Heart left ventricle (tissue), 13 donors: ENCODE results near the gene APCS.

ENCODE experiments used
- POLR2A ChIP-seq, 2 donors: fragments of 450-650 bp; IDR thresholded peaks; one replicate each; pipeline ENCODE4 v1.6.1; 2017; ENCODE audit warnings: antibody characterized with exemption in 2 of 2, mild to moderate bottlenecking in 2 of 2, moderate library complexity in 2 of 2
- TF ChIP-seq, protein P1 (sequence below), 12 donors: fragments of 200-600 bp; sonication (generic) in 4 of 12; IDR thresholded peaks; one replicate each; pipeline versions ENCODE4 v1.5.0 to v1.8.0; 2018 to 2022; ENCODE audit warnings: antibody characterized with exemption in 12 of 12, mild to moderate bottlenecking in 5 of 12
- donor health status: ischemic (EF 13 %, LVEDD 7.1; RV severe dilation, severe dysfunction).
- donor health status: DM: no; HTN: yes; CAD: no.
- donor health status: DM: no; HTN: no; CAD: no.
- donor health status: ischemic (EF 25% LVEDD 6.9; RV normal size, moderate dysfunction).
- donor health status: ischemic (EF 25% LVEDD 5.7; RV mildly dilated, moderate dysfunction).
- donor health status: ischemic (EF 35%, LVEDD 5.7; RV mildly dilated, moderate dysfunction).
- donor health status: nonischemic (EF 11% LVEDD 7.7; RV severe dilation, severe dysfunction).
- donor health status: DM: yes; HTN: yes; CAD: no.
- donor health status: PGD.
- donor health status: ischemic (EF 29% LVEDD 5.4; RV normal size, mild dysfunction).
- donor health status: nonischemic (EF 23%, LVEDD 6.1; RV moderate dilation, normal function).

DNA sequence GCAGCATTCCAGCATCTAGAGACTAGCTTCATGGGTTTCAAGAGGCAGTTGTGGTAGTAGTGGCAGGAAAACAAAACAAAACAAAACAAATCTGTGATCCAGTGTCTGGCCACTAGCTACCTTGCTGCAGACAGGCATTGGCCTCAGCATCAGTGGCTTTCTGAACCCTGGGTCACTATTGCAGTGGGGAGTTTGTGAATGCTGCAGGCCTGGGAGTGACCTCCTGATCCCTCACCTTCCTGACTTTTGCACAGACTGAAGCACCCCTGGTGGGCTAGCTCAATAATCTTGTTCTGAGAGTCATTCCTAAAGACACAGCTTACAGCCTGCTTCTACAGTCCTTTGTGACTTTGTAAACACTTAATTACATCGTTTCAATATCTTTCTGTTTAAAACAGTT is 24.9 kb upstream of the APCS start:
- TF ChIP-seq, protein P1, sequence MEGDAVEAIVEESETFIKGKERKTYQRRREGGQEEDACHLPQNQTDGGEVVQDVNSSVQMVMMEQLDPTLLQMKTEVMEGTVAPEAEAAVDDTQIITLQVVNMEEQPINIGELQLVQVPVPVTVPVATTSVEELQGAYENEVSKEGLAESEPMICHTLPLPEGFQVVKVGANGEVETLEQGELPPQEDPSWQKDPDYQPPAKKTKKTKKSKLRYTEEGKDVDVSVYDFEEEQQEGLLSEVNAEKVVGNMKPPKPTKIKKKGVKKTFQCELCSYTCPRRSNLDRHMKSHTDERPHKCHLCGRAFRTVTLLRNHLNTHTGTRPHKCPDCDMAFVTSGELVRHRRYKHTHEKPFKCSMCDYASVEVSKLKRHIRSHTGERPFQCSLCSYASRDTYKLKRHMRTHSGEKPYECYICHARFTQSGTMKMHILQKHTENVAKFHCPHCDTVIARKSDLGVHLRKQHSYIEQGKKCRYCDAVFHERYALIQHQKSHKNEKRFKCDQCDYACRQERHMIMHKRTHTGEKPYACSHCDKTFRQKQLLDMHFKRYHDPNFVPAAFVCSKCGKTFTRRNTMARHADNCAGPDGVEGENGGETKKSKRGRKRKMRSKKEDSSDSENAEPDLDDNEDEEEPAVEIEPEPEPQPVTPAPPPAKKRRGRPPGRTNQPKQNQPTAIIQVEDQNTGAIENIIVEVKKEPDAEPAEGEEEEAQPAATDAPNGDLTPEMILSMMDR (IDR thresholded peaks at IDR 0.05), result no peak
- no peak for TF ChIP-seq POLR2A (IDR thresholded peaks at IDR 0.05)
